Caki2 (cell line): ENCODE data around the gene ATP2A1. TPM values are rescaled to one million over a fixed set of nuclear protein-coding genes. Genes with fewer than 3 reads are reported as not detected.

Experiments
- DNase-seq: peaks from one replicate; pipeline ENCODE4 v3.0.0-alpha.2; 2015; ENCODE audit warnings: low read depth
- in situ Hi-C: cut with HindIII; loops from 2 replicates; pipeline ENCODE4 v1.10.0; 2016; ENCODE audit warnings: low sequenced_read_pairs, low pct_unique_long_range_greater_than_20kb, mixed read lengths
- total RNA-seq: library from RNA; depleted of rRNA; stranded (reverse); fragments of >200 nt; shearing (Covaris generic); gene quantifications from 2 replicates; pipeline ENCODE4 v1.2.3, GENCODE V29; 2014; ENCODE audit warnings: low replicate concordance; rRNA removed

ATP2A1 gene
- total RNA-seq, 1 experiment from 2014 or later: 0.71 TPM

GRCh38 chr16:28946681-28947080 is 68.4 kb downstream of the ATP2A1 start:
- DNase-seq: no peak
- in situ Hi-C loops: no loop called here

- peak; percentile 100 for DNase-seq
- in situ Hi-C loops: loop anchor here (25.0 kb wide), 1 partner anchor 186 kb away; no protein-coding TSS in a partner anchor
Measured at GRCh38 chr16:28950648-28951409, 72.5 kb downstream of the ATP2A1 start, which contains the start of gene NFATC2IP. Gene NFATC2IP (plus strand): TSS chr16:28950937. CDS start chr16:28951012, 75 bp downstream.

DNA sequence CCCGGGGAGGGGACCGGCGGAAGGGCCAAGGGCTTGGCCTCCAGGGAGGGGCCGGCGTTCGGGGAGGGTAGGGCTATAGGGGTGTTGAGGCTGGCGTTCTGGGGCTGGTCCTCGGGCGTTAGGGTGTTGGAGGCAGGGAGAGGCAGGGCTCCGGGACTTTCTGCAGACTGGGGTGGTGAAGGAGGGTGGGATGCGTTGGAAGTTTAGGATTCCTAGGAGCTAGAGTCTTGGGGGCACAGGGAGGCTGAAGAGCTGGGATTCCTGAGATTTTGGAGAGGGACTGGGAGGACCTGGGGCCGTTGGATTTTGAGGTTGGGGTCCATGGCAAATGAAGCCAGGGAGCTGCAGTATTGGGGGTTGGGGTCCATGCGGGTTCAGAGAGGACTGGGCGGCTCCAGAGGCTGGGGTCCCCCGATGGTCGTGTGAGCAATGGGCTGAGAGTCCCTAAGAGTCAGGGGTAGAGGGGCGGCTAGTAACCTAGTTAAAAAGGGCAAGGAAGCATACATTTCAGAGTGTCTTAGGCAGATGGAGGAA is 73.2 kb downstream of the ATP2A1 start:
- in situ Hi-C loops: loop anchor here (25.0 kb wide), 1 partner anchor 186 kb away; no protein-coding TSS in a partner anchor

More for the DNA sequence above, 73.2 kb downstream of the ATP2A1 start:
- no peak for DNase-seq

Other genes starting within 250 kb of the ATP2A1 start
- gene NPIPB8, start 240.4 kb upstream of the ATP2A1 start, total RNA-seq: not detected in 2 replicates
- gene EIF3C, start 167.0 kb upstream of the ATP2A1 start, total RNA-seq: 220 and 259 TPM in 2 replicates
- 1.0 TPM in 1 of 2 replicates, not detected in the other for gene NPIPB9, start 126.7 kb upstream of the ATP2A1 start, total RNA-seq
- 16.6 and 20.2 TPM in 2 replicates for gene ATXN2L, start 55.5 kb upstream of the ATP2A1 start, total RNA-seq
- 149 and 151 TPM in 2 replicates for gene TUFM, start 32.1 kb upstream of the ATP2A1 start, total RNA-seq
- gene SH2B1, start 14.6 kb upstream of the ATP2A1 start, total RNA-seq: 18.0 and 28.4 TPM in 2 replicates
- gene RABEP2, start 46.8 kb downstream of the ATP2A1 start, total RNA-seq: 24.0 and 55.3 TPM in 2 replicates
- gene CD19, start 53.5 kb downstream of the ATP2A1 start, total RNA-seq: 0.37 and 4.2 TPM in 2 replicates
- 22.2 and 45.4 TPM in 2 replicates for gene NFATC2IP, start 72.4 kb downstream of the ATP2A1 start, total RNA-seq
- gene SPNS1, start 96.3 kb downstream of the ATP2A1 start, total RNA-seq: 93.8 and 95.1 TPM in 2 replicates
- 48.8 and 51.3 TPM in 2 replicates for gene LAT, start 106.6 kb downstream of the ATP2A1 start, total RNA-seq